Upper lobe of left lung (tissue), 4 donors: ENCODE measurements around the gene UBE2C.

Experiments
- POLR2A ChIP-seq, 4 donors: fragments of 450-650 bp; IDR thresholded peaks; one replicate each; pipeline ENCODE4 v1.5.1; 2016 to 2017; ENCODE audit warnings: antibody characterized with exemption in 4 of 4, mild to moderate bottlenecking in 2 of 4
- POLR2AphosphoS5 ChIP-seq, 2 donors: sonication (generic); formaldehyde crosslinking; IDR thresholded peaks; one replicate each; pipeline ENCODE4 v1.5.1; 2017; ENCODE audit warnings: antibody characterized with exemption in 2 of 2

DNA sequence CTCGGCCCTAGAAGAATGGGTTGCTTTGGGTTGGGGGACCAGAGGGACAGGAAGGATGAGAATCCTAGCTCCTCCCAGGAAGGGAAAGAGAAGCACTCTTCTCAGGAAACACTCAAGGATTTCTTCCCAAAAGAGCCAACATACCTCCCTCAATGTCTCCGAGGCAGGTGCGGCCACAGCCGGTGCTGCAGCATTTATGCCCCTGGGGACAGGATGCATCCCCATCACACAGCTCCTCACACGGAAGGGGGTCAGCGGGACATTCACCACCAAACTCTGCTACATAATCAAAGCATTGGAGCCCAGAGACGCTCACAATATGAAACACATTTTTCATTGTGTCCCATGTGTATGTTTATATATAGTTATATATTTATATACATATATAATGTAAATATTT, 35.5 kb upstream of the UBE2C start:
- TF ChIP-seq POLR2AphosphoS5 (IDR thresholded peaks at IDR 0.05): no peak
- TF ChIP-seq POLR2A (IDR thresholded peaks at IDR 0.05): no peak
